Calu3 (cell line): ENCODE measurements around the gene CHKB. TPM values are rescaled to one million over a fixed set of nuclear protein-coding genes. Genes with fewer than 3 reads are reported as not detected.
A peak's percentile ranks its signal among the peaks of the same experiment; 100 is the strongest.

Experiments used
- BruUV-seq: library from RNA; stranded (reverse); fragments of 400-500 nt; replicated peaks from 2 replicates; lab custom pipeline; 2021; lab: Mats Ljungman, UMichigan
- CTCF ChIA-PET: fragments of 300-600 bp; sonication (Branson Sonifier 250); formaldehyde crosslinking; loops from one replicate; lab custom pipeline; 2022; ENCODE audit warnings: antibody characterized with exemption; lab: Charles Lee
- DNase-seq: peaks from one replicate; pipeline ENCODE4 v3.0.0; 2022
- H3K27ac Mint-ChIP-seq: one replicate; pipeline ENCODE4 v1.8.0; 2022; ENCODE audit warnings: mixed read lengths; ENCODE audit not compliant: unreplicated experiment
- H3K27me3 Mint-ChIP-seq: one replicate; pipeline ENCODE4 v1.8.0; 2022; ENCODE audit warnings: mixed read lengths; ENCODE audit not compliant: unreplicated experiment
- H3K36me3 Mint-ChIP-seq: one replicate; pipeline ENCODE4 v1.8.0; 2022; ENCODE audit warnings: mild to moderate bottlenecking, moderate library complexity, mixed read lengths; ENCODE audit not compliant: insufficient read depth, unreplicated experiment
- H3K4me1 Mint-ChIP-seq: one replicate; pipeline ENCODE4 v1.8.0; 2022; ENCODE audit warnings: mild to moderate bottlenecking, low read depth, mixed read lengths; ENCODE audit not compliant: unreplicated experiment
- H3K4me3 Mint-ChIP-seq: one replicate; pipeline ENCODE4 v1.8.0; 2022; ENCODE audit warnings: mild to moderate bottlenecking, low read depth, moderate library complexity, mixed read lengths; ENCODE audit not compliant: unreplicated experiment
- H3K9me3 Mint-ChIP-seq: one replicate; pipeline ENCODE4 v1.8.0; 2022; ENCODE audit warnings: low read depth, mixed read lengths; ENCODE audit not compliant: unreplicated experiment
- CTCF ChIP-seq: fragments of 200-600 bp; IDR thresholded peaks from one replicate; pipeline ENCODE4 v1.8.0; 2022; ENCODE audit warnings: antibody characterized with exemption; ENCODE audit not compliant: unreplicated experiment
- intact Hi-C: fragments of 100-400 bp; cut with micrococcal nuclease; formaldehyde crosslinking; loops from one replicate; pipeline ENCODE4 v1.10.0; 2022; ENCODE audit not compliant: unreplicated experiment
- total RNA-seq: library from RNA; stranded (reverse); gene quantifications from 2 replicates; pipeline ENCODE4 v1.2.3, GENCODE V29; 2022

Gene CHKB
- total RNA-seq, 1 experiment from 2014 or later = 80.9 TPM

GRCh38 chr22:50577987-50578775 lies 4.5 kb downstream of the CHKB start, which contains the start of gene CPT1B:
CPT1B (minus strand) TSS chr22:50578427; CDS start chr22:50577915, 512 bp downstream.
- intact Hi-C loops = no loop called here
- no peak for DNase-seq
- Mint-ChIP-seq H3K4me1 (no peaks in the 10 kb centered on the region), H3K4me3 (no peak within 1 kb of the TSS), H3K9me3 (no peaks in the 10 kb centered on the region), H3K27ac (peak within 1 kb of the TSS; percentile 34), H3K27me3 (no peaks in the 10 kb centered on the region), H3K36me3 (peaks cover 74% of the 10 kb centered on the region)
- no peak for TF ChIP-seq CTCF
- BruUV-seq = no TSS peak
- CTCF ChIA-PET = interaction anchor here (0.6 kb wide), 1 partner anchor 13 kb away, joined by 3 read pairs; no protein-coding TSS in a partner anchor

GRCh38 chr22:50577697-50577986 lies 5.0 kb downstream of the CHKB start:
- CTCF ChIA-PET = interaction anchor here (0.6 kb wide), 1 partner anchor 13 kb away, joined by 3 read pairs; no protein-coding TSS in a partner anchor

GRCh38 chr22:50576806-50577696 lies 5.6 kb downstream of the CHKB start:
- peak overlapping the region; percentile 34 for H3K27ac Mint-ChIP-seq
- intact Hi-C loops = no loop called here
- no peak overlapping the region for H3K4me3 Mint-ChIP-seq
- no peak for DNase-seq
- TF ChIP-seq CTCF = no peak
- peaks cover 73% of the 10 kb centered on the region for H3K36me3 Mint-ChIP-seq
- no TSS peak for BruUV-seq
- no peaks in the 10 kb centered on the region for H3K27me3 Mint-ChIP-seq
- H3K4me1 Mint-ChIP-seq = no peaks in the 10 kb centered on the region
- no peaks in the 10 kb centered on the region for H3K9me3 Mint-ChIP-seq
- CTCF ChIA-PET = interaction anchor here (0.6 kb wide), 1 partner anchor 12 kb away, joined by 3 read pairs; no protein-coding TSS in a partner anchor

More at GRCh38 chr22:50577697-50577986, 5.0 kb downstream of the CHKB start:
- intact Hi-C loops = no loop called here
- H3K27me3 Mint-ChIP-seq = no peaks in the 10 kb centered on the region
- no peaks in the 10 kb centered on the region for H3K4me1 Mint-ChIP-seq
- TF ChIP-seq CTCF = no peak
- DNase-seq = no peak
- peaks cover 74% of the 10 kb centered on the region for H3K36me3 Mint-ChIP-seq
- H3K27ac Mint-ChIP-seq = peak overlapping the region; percentile 34
- BruUV-seq = no TSS peak
- H3K9me3 Mint-ChIP-seq = no peaks in the 10 kb centered on the region
- no peak overlapping the region for H3K4me3 Mint-ChIP-seq

GRCh38 chr22:50576070-50576469 lies 6.6 kb downstream of the CHKB start:
- CTCF ChIA-PET = no interaction called here
- no peaks in the 10 kb centered on the region for H3K9me3 Mint-ChIP-seq
- BruUV-seq = no TSS peak
- H3K4me1 Mint-ChIP-seq = no peaks in the 10 kb centered on the region
- DNase-seq = peak; percentile 27
- H3K36me3 Mint-ChIP-seq = peaks cover 71% of the 10 kb centered on the region
- H3K4me3 Mint-ChIP-seq = no peak overlapping the region
- no peaks in the 10 kb centered on the region for H3K27me3 Mint-ChIP-seq
- H3K27ac Mint-ChIP-seq = peak overlapping the region; percentile 34
- intact Hi-C loops = no loop called here
- no peak for TF ChIP-seq CTCF
